K562 (cell line): ENCODE data around the gene OR10X1. TPM values are rescaled to one million over a fixed set of nuclear protein-coding genes. Genes with fewer than 3 reads are reported as not detected.

Experiments used
- ATAC-seq: fragments of 200-7000 bp; cut with Tn5 transposase; 3 replicates; pipeline ENCODE4 v1.9.1; 2020; ENCODE audit warnings: moderate library complexity
- BruUV-seq: library from RNA; stranded (reverse); fragments of 400-500 nt; replicated peaks from 2 replicates; lab custom pipeline; 2021; lab: Mats Ljungman, UMichigan
- CTCF ChIA-PET: fragments of 300-600 bp; formaldehyde crosslinking; extraction: SDS; loops from one replicate; lab custom pipeline; 2021; ENCODE audit warnings: low intra/inter-chr PET ratio; lab: Yijun Ruan, JAX
- POLR2A ChIA-PET: fragments of 300-600, 350-650 bp; sonication (Branson Sonifier 250); formaldehyde crosslinking; extraction: SDS; loops from one replicate; lab custom pipeline; 2021; ENCODE audit warnings: antibody characterized with exemption, inconsistent platforms; lab: Yijun Ruan, JAX
- DNase-seq, 4 experiments: peaks; one replicate each; pipeline versions ENCODE4 v3.0.0 to v3.0.0-alpha.2; 2011 to 2018; ENCODE audit warnings: low spot score in 3 of 4, mixed read lengths in 3 of 4; ENCODE audit errors: extremely low read depth in 1 of 4
- FAIRE-seq: peaks from 2 replicates; lab custom pipeline; 2011; peaks lifted over from hg19 to GRCh38; lab: Jason Lieb, UNC
- H2AFZ ChIP-seq: 2 replicates; pipeline ENCODE4 v1.6.0; 2011; ENCODE audit warnings: low read depth, low read length, control low read depth, inconsistent platforms
- H3K27ac ChIP-seq: fragments of 200-600 bp; 3 replicates; pipeline ENCODE4 v1.8.0; 2011; ENCODE audit warnings: low read depth, mild to moderate bottlenecking, control low read depth, inconsistent platforms, low read length, moderate library complexity, mixed read lengths; ENCODE audit errors: extremely low read depth
- H3K27me3 ChIP-seq, 2 experiments: fragments of 300-600 bp in 1 of 2; 2 replicates in 1 of 2; 3 replicates in 1 of 2; pipeline versions ENCODE4 v1.6.0 to v1.8.0; 2011; ENCODE audit warnings: inconsistent platforms in 2 of 2, low read length in 2 of 2, mild to moderate bottlenecking in 1 of 2, mixed read lengths in 1 of 2, moderate library complexity in 1 of 2; ENCODE audit not compliant: control insufficient read depth in 2 of 2, insufficient read depth in 2 of 2
- H3K36me3 ChIP-seq: fragments of 300-600 bp; 3 replicates; pipeline ENCODE4 v1.8.0; 2011; ENCODE audit warnings: mild to moderate bottlenecking, low read length, inconsistent platforms; ENCODE audit not compliant: control insufficient read depth, insufficient read depth
- H3K4me1 ChIP-seq, 2 experiments: fragments of 200-600 bp in 1 of 2; replicated peaks in 1 of 2; 2 replicates in 1 of 2; 3 replicates in 1 of 2; pipeline versions ENCODE4 v1.5.1 to v1.8.0; 2011; ENCODE audit warnings: inconsistent platforms in 2 of 2, low read length in 2 of 2, mild to moderate bottlenecking in 1 of 2, mixed read lengths in 1 of 2, moderate library complexity in 1 of 2; ENCODE audit not compliant: control insufficient read depth in 2 of 2, insufficient read depth in 2 of 2
- H3K4me2 ChIP-seq: 2 replicates; pipeline ENCODE4 v1.6.1; 2011; ENCODE audit warnings: low read length, control low read depth, inconsistent platforms, mixed read lengths; ENCODE audit not compliant: insufficient read depth
- H3K4me3 ChIP-seq: fragments of 200-600 bp; sonication (generic), shearing (Covaris generic); 2 replicates; pipeline ENCODE4 v1.5.1; 2016; ENCODE audit warnings: control low read depth, inconsistent platforms
- H3K79me2 ChIP-seq: fragments of 200-600 bp; 3 replicates; pipeline ENCODE4 v1.8.0; 2011; ENCODE audit warnings: low read length, inconsistent platforms; ENCODE audit not compliant: control insufficient read depth, insufficient read depth
- H3K9ac ChIP-seq, 2 experiments: 2 replicates each; pipeline versions ENCODE4 v1.6.0 to v1.6.1; 2011; ENCODE audit warnings: low read depth in 2 of 2, low read length in 2 of 2, control low read depth in 1 of 2, inconsistent platforms in 1 of 2, mild to moderate bottlenecking in 1 of 2, mixed read lengths in 1 of 2; ENCODE audit not compliant: insufficient read depth in 1 of 2
- H3K9me1 ChIP-seq: one replicate; pipeline ENCODE4 v1.6.0; 2011; ENCODE audit warnings: inconsistent platforms, mild to moderate bottlenecking, low read length, moderate library complexity; ENCODE audit not compliant: control insufficient read depth, insufficient read depth
- H3K9me3 ChIP-seq: replicated peaks from 2 replicates; pipeline ENCODE4 v1.5.1; 2011; ENCODE audit warnings: low read depth, low read length, inconsistent platforms; ENCODE audit not compliant: control insufficient read depth, insufficient read depth
- H4K20me1 ChIP-seq: replicated peaks from 2 replicates; pipeline ENCODE4 v1.6.1; 2011; ENCODE audit warnings: low read length, inconsistent platforms, mixed read lengths; ENCODE audit not compliant: control insufficient read depth, insufficient read depth
- ERF ChIP-seq: fragments of 450-650 bp; formaldehyde crosslinking; IDR thresholded peaks from 2 replicates; pipeline ENCODE4 v1.4.0; 2020; ENCODE audit warnings: mild to moderate bottlenecking, mixed read lengths
- NR2C2 ChIP-seq, 2 experiments: fragments of 200-800 bp in 1 of 2; sonication (Bioruptor generic) in 1 of 2; sonication (generic) in 1 of 2; formaldehyde crosslinking in 1 of 2; IDR thresholded peaks; 2 replicates each; pipeline versions ENCODE4 v1.6.1 to v1.8.0; 2016 to 2022; ENCODE audit warnings: mild to moderate bottlenecking in 1 of 2, missing compliant biosample characterization in 1 of 2, missing genetic modification characterization in 1 of 2, missing genetic modification reagents in 1 of 2
- POU5F1 ChIP-seq: fragments of 150-350 bp; IDR thresholded peaks from 2 replicates; pipeline ENCODE4 v1.6.1; 2014; ENCODE audit warnings: borderline replicate concordance, low read length, low read depth, mild to moderate bottlenecking; ENCODE audit not compliant: partially characterized antibody
- TRIM28 ChIP-seq: fragments of 450-650 bp; IDR thresholded peaks from 2 replicates; pipeline ENCODE4 v1.6.1; 2017
- ZFP91 ChIP-seq: sonication (generic); formaldehyde crosslinking; IDR thresholded peaks from 2 replicates; pipeline ENCODE4 v1.8.0; 2022; ENCODE audit warnings: mild to moderate bottlenecking, missing genetic modification reagents
- ZNF232 ChIP-seq: sonication (generic); formaldehyde crosslinking; IDR thresholded peaks from 2 replicates; pipeline ENCODE4 v1.8.0; 2022; ENCODE audit warnings: mild to moderate bottlenecking, missing genetic modification reagents
- ZNF431 ChIP-seq: sonication (generic); formaldehyde crosslinking; IDR thresholded peaks from 2 replicates; pipeline ENCODE4 v1.8.0; 2022; ENCODE audit warnings: mild to moderate bottlenecking, missing genetic modification reagents
- ZNF449 ChIP-seq: fragments of 250-450 bp; sonication (Bioruptor Pico); IDR thresholded peaks from 2 replicates; pipeline ENCODE4 v1.8.0; 2022; ENCODE audit warnings: moderate library complexity, mild to moderate bottlenecking, inconsistent platforms
- WGBS: fragments of 100-300 bp; shearing (Covaris generic); methylation state at CpG from one replicate; pipeline ENCODE4 v1.1.6; 2016; ENCODE audit warnings: low coverage, mixed read lengths; ENCODE audit not compliant: insufficient coverage; ENCODE audit errors: missing lambda C conversion rate; 5-methylcytosine and 5-hydroxymethylcytosine counted together
- in situ Hi-C: fragments of 300-500 bp; cut with MboI; formaldehyde crosslinking; loops from 4 replicates; pipeline ENCODE4 v1.15.0; 2018; ENCODE audit warnings: inconsistent platforms, mixed read lengths
- intact Hi-C: fragments of 100-400 bp; cut with micrococcal nuclease; formaldehyde crosslinking; loops from 2 replicates; pipeline ENCODE4 v1.14.2; 2022
- polyA plus RNA-seq, 8 experiments: library from polyadenylated mRNA; depleted of rRNA in 4 of 8; stranded (reverse) in 5 of 8; unstranded in 3 of 8; fragments of >200 nt; fragmentation: Nextera tagmentation in 2 of 8; fragmentation: Illumina TruSeq in 1 of 8; extraction: Ambion mirVana in 2 of 8; extraction: Trizol in 1 of 8; gene quantifications; 2 replicates each; pipeline versions ENCODE4 v1.2.1 to v1.2.3, GENCODE V29; 2011 to 2014; ENCODE audit warnings: inconsistent platforms in 1 of 8, missing spikeins in 1 of 8
- total RNA-seq, 7 experiments: library from RNA; depleted of rRNA in 6 of 7; stranded (reverse); fragments of >200 nt in 6 of 7; fragmentation: Illumina TruSeq in 2 of 7; extraction: Trizol in 2 of 7; gene quantifications; 2 replicates each; pipeline versions ENCODE4 v1.2.1 to v1.2.3, GENCODE V29; 2011 to 2021; ENCODE audit warnings: low replicate concordance in 1 of 7

OR10X1 gene
- total and polyA plus RNA-seq, 9 of the 15 experiments (the other 6 are each of a cell fraction or from before 2014, with no cell fraction given): not detected

- no peak within 1 kb of the TSS for H3K27ac ChIP-seq
- no peaks in the 10 kb centered on the region; a peak in 1 of 5 replicates for H3K27me3 ChIP-seq
- DNase-seq: no peak
- no peak for ATAC-seq
- 0% methylated on average over 3 of the region's 3 CpGs for WGBS
- no peaks in the 10 kb centered on the region for H3K36me3 ChIP-seq
- no peak within 1 kb of the TSS for H3K4me3 ChIP-seq
- no peak for FAIRE-seq
- intact Hi-C loops: no loop called here
- H3K9ac ChIP-seq: no peak within 1 kb of the TSS
- ChIA-PET CTCF (no interaction called here), POLR2A (no interaction called here)
- no peak for TF ChIP-seq ZNF232 (CRISPR knock-in tag)
- no peak for TF ChIP-seq POU5F1
- no peak for TF ChIP-seq NR2C2 (CRISPR knock-in tag; IDR thresholded peaks at IDR 0.05)
- no peak for TF ChIP-seq NR2C2 (tag; IDR thresholded peaks at IDR 0.05)
- TF ChIP-seq ZFP91 (CRISPR knock-in tag): no peak
- TF ChIP-seq ZNF431 (CRISPR knock-in tag): no peak
- TF ChIP-seq TRIM28: no peak
- no peak for TF ChIP-seq ZNF449 (CRISPR knock-in tag)
- no peak for TF ChIP-seq ERF (CRISPR knock-in tag)
- H3K9me1 ChIP-seq: no peaks in the 10 kb centered on the region
- H3K4me1 ChIP-seq: no peaks in the 10 kb centered on the region
- no peak within 1 kb of the TSS for H3K4me2 ChIP-seq
- no peak within 1 kb of the TSS for H2AFZ ChIP-seq
- H3K79me2 ChIP-seq: no peaks in the 10 kb centered on the region
- no peaks in the 10 kb centered on the region for H4K20me1 ChIP-seq
- H3K9me3 ChIP-seq: no peaks in the 10 kb centered on the region
- in situ Hi-C loops: no loop called here
- BruUV-seq: no TSS peak
These were observed 25.3 kb downstream of the OR10X1 start, which contains the start of gene OR6Y1 for GRCh38 chr1:158554352-158554751. TSS of gene OR6Y1 (minus strand) at chr1:158554405. CDS start at chr1:158548105, 6,300 bp downstream.
